NK-92 (cell line): ENCODE results near the gene PTTG1IP.

Experiments
- DNase-seq: peaks from one replicate; lab custom pipeline; 2025; ENCODE audit not compliant: unreplicated experiment; lab: John Stamatoyannopoulos, UW

The PTTG1IP gene

DNA sequence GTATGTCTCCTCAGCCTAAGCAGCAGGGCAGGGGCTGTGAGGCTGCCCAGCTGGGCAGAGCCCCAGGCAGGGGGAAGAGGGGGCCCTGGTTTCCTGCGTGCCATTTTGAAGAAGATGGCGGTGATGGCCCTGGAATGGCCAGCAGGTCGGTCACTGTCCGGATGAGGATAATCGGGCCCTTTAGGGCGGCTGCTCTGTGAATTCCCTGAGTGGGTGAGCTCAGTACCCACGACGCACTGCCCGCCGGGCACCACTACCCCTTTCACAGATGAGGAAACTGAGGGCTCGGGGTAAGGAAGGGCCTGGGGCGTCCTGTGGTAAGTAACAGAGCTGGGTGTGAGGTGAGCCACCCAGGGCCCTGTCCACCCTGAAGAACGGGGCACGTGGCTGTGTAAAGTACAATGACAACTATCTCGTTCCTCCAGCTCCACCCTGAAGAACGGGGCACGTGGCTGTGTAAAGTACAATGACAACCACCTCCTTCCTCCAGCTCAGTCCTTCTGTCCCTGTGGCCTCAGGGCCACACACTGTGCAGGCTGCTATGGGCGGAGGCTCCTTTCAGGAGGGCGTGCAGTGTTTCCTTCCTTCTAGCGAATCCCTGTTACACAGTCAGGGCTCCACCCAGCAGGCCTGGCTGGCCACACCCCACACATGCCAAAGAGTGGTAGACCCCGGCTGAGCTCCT, 24.0 kb upstream of the PTTG1IP start:
- no peak for DNase-seq

DNA sequence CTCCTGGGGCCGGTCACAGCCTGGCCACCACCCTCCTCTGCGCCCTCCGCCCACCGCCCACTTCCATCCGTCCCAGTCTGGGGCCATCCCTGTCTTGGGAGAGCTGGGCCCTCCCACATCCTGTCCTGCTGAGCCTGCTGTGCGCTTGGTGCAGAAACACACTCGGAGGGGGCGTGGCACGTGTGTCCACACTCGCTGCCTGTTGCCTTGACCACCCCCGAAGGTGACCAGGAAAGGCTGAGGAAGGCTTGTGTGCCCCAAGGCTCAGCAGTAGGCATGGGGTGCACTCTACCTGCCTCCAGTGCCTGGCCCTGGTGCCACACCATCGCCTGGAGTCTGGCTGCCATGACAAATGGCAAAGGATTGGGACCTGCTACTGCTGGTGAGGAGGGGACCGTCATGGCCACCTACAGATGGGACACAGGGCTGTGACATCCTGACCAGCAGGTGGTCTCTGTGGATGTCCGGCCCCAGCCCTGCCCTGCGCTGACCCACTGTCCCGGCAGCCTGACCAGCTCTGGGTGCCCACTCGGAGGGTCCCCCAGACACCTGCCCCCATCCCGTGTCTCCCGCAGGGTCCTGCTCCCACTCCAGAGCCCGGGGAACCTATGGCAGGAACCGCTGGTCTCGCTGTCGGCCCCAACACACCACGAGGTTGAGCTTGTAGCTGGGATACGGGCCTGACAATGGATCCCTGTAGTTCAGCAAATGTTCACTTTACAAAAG, 23.2 kb upstream of the PTTG1IP start:
- no peak for DNase-seq

- no peak for DNase-seq
Observed at GRCh38 chr21:44895859-44896258, 22.4 kb upstream of the PTTG1IP start.

DNA sequence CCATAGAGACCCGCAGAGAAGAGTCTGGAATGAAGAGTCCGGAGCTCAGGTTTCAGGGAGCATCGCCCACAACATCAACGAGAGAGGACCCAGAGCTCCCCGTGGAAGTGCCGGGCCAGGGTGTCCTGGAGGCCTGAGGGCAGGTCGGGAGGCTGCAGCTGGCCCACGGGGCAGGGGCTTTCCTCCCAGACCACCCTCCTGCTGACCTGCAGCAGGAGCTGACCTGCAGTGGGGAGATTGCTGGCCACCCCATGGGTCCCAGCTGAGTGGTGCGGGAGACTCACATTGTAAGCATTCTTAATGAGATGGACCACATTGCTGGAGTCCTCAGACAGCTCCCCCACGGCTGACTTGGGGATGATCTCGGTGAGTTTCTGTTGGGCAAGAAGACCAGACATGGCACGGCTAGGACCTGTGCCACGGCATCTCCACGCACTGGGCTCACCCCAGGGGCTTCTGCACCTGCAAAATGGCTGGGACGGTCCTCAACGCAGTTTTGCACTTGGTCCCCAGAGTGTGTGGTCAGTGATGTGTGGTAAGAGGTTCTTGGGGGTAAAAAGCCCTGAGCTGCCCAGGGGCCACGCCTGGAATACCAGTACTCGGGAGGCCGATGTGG, 21.3 kb upstream of the PTTG1IP start:
- DNase-seq, result no peak

DNA sequence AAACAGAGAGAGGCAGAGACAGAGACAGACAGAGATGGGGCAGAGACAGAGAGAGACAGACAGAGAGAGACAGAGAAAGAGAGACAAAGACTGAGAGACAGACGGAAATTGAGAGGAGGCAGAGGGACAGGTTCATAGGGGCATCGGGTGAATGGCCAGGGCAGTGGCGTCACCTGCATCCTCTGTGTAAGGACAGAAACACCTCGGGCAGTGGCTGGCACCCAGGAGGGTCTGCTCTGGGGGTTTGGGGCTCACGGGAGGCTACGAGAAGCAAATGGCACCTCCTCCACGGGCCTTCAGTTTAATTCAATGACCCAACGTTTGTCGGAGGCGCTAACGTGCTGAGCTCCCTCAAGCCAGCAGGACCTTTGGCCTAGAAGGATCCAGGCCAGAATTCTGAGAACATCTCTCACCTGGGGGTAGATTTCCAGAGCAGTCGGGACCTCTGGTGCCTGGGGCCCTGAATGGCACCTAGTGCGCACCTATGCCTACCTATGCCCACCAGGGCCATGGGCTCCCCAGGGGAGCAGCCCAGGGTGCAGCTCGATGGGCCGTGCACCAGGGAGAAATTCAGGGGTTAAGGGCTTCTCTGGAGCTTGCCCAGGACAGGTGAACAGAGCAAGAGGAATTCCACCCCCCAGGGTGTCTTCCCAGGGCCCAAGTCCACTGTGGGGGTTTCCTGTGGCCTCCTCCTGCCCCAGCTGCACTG, 20.6 kb upstream of the PTTG1IP start:
- no peak for DNase-seq

DNA sequence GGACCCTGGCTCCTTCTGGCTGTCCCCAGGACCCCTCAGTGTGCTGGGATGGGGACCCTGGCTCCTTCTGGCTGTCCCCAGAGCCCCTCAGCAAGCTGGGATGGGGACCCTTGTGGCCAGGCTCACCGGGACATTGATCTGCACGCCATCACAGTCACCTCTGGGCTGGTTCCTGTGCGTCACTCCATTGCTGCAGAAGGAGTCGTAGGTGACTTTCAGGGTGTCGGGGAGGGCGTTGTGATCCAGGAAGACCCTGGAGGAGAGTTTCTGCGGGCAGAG, 19.7 kb upstream of the PTTG1IP start:
- DNase-seq, result no peak

- DNase-seq, result no peak
Observed at GRCh38 chr21:44892536-44893277, 19.2 kb upstream of the PTTG1IP start.

DNA sequence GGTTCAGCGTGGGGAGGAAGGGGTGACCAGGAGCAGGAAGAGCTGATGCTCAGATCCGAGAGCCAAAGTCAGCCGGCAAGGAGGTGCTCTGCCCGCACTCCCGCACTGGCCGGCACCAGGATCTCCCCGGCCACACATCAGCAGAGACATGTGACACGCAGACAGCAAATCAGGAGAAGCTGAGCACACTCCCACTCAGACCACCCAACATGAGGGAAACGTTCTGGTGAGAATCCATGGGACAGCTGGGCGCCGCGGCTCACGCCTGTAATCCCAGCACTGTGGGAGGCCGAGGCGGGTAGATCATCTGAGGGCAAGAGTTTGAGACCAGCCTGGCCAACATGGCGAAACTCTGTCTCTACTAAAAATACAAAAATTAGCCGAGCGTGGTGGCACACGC, 18.6 kb upstream of the PTTG1IP start:
- DNase-seq, result no peak

- no peak for DNase-seq
Observed at GRCh38 chr21:44891631-44892031, 18.1 kb upstream of the PTTG1IP start.

- DNase-seq, result no peak
Observed at GRCh38 chr21:44890961-44891541, 17.6 kb upstream of the PTTG1IP start.

GRCh38 chr21:44890338-44890931, 16.9 kb upstream of the PTTG1IP start:
- no peak for DNase-seq

- no peak for DNase-seq
Observed at GRCh38 chr21:44889625-44890337, 16.3 kb upstream of the PTTG1IP start.

- DNase-seq, result no peak
Observed at GRCh38 chr21:44888581-44889550, 15.4 kb upstream of the PTTG1IP start.

GRCh38 chr21:44887807-44888580, 14.5 kb upstream of the PTTG1IP start:
- DNase-seq, result no peak

GRCh38 chr21:44887126-44887806, 13.8 kb upstream of the PTTG1IP start:
- no peak for DNase-seq

- DNase-seq, result no peak
Observed at GRCh38 chr21:44886113-44887075, 12.9 kb upstream of the PTTG1IP start.
